ENCODE results near the gene CTIF. TPM values are rescaled to one million over a fixed set of nuclear protein-coding genes. Genes with fewer than 3 reads are reported as not detected.
"Not testable (repeated sequence)": the region's sequence is repeated elsewhere in the genome, so short reads cannot be mapped to it uniquely, and the experiment has no call there.

CTIF gene
- total RNA-seq, 1 donor from 2014 or later: 60.0 TPM

GRCh38 chr18:48868468-48869466 is 329.9 kb downstream of the CTIF start:
- Histone ChIP-seq H3K9me3 (replicated peaks) (peaks cover 10% of the 10 kb centered on the region), H3K4me1 (peaks cover 14% of the 10 kb centered on the region), H3K4me3 (no peak overlapping the region), H3K27me3 (ENCODE audit: low read depth) (no peaks in the 10 kb centered on the region), H3K36me3 (no peaks in the 10 kb centered on the region), H3K27ac (replicated peaks) (no peak overlapping the region)
- intact Hi-C loops (cut with micrococcal nuclease): no loop called here
- no peak for TF ChIP-seq CTCF (IDR thresholded peaks at IDR 0.05; ENCODE audit: borderline replicate concordance)
- DNase-seq: no peak

- H3K9me3 ChIP-seq (replicated peaks): peaks cover 10% of the 10 kb centered on the region
- H3K36me3 ChIP-seq: no peaks in the 10 kb centered on the region
- no peaks in the 10 kb centered on the region for H3K27me3 ChIP-seq (ENCODE audit: low read depth)
- intact Hi-C loops (cut with micrococcal nuclease): no loop called here
- H3K4me1 ChIP-seq: peaks cover 14% of the 10 kb centered on the region
- no peak overlapping the region for H3K27ac ChIP-seq (replicated peaks)
- DNase-seq: no peak
- H3K4me3 ChIP-seq: no peak overlapping the region
- TF ChIP-seq CTCF (IDR thresholded peaks at IDR 0.05; ENCODE audit: borderline replicate concordance): no peak
These were observed 330.8 kb downstream of the CTIF start for GRCh38 chr18:48869591-48869990.

DNA sequence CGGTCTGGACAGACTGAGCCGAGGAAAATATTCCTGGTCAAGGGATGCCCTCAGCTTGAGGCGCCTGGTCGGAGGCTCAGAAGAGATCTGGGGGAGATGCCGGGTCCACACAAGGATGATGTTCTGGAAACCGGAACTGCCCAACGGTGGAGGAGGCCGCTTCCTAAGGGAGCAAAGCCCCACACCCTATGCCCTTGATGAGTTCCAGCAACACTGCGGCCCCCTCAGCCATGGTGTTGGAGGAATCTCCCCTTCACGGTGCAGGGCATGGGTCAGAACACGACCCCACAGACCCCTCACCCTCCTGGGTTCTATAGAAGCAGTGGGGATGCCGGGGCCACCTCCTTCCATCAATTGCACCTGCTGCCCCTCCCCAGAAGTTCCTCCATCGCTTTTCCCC is 332.1 kb downstream of the CTIF start:
- H3K36me3 ChIP-seq; H3K27ac ChIP-seq (replicated peaks); H3K27me3 ChIP-seq (ENCODE audit: low read depth); DNase-seq; H3K9me3 ChIP-seq (replicated peaks); H3K4me3 ChIP-seq; intact Hi-C loops (cut with micrococcal nuclease): not testable (repeated sequence)
- H3K4me1 ChIP-seq: peaks cover 14% of the 10 kb centered on the region

DNA sequence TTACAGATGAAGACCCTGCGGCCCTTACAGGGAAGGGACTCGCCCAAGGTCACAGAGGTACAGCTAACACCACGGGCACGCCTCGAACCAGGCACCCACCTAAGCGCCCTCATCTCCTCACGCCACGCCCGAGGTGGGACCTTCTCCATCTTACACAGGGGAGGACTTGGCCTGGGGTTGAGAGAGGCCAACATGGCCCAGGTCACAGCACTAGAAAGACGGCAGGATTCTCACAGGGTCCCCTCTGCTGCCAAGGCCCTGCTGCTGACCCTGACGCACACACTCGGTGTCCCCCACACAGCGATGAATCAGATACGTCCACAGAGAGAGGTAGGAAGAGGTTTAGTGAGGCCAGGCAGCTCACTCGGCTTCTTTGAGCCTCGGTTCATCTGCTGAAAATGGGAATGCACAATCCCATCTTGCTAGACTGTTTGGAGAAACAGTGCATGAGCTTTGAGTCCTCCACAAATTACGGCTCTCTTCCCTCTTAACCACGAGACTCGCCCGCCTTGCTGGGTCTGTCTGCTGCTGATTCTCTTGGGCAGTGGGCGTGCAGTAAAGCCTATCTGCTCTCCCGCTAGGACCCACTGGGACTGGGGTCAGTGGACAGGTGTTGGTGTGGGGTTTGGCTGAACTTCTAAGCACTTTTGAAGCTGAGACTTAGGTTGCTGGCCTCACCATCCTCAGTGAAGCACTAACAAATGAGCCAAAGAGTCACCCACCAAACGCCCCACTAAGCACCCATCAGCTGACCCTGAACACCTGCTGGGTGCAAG is 332.7 kb downstream of the CTIF start:
- no peak overlapping the region for H3K27ac ChIP-seq (replicated peaks)
- no peaks in the 10 kb centered on the region for H3K36me3 ChIP-seq
- no peaks in the 10 kb centered on the region for H3K9me3 ChIP-seq (replicated peaks)
- no peak overlapping the region for H3K4me3 ChIP-seq
- peaks cover 10% of the 10 kb centered on the region for H3K4me1 ChIP-seq
- intact Hi-C loops (cut with micrococcal nuclease): no loop called here
- no peak for DNase-seq
- TF ChIP-seq CTCF (IDR thresholded peaks at IDR 0.05; ENCODE audit: borderline replicate concordance): no peak
- H3K27me3 ChIP-seq (ENCODE audit: low read depth): no peaks in the 10 kb centered on the region

GRCh38 chr18:48872234-48873145 is 333.7 kb downstream of the CTIF start:
- no peak overlapping the region for H3K27ac ChIP-seq (replicated peaks)
- no peak for TF ChIP-seq CTCF (IDR thresholded peaks at IDR 0.05; ENCODE audit: borderline replicate concordance)
- intact Hi-C loops (cut with micrococcal nuclease): no loop called here
- no peak for DNase-seq
- H3K4me3 ChIP-seq: no peak overlapping the region
- H3K9me3 ChIP-seq (replicated peaks): no peaks in the 10 kb centered on the region
- H3K36me3 ChIP-seq: no peaks in the 10 kb centered on the region
- no peaks in the 10 kb centered on the region for H3K27me3 ChIP-seq (ENCODE audit: low read depth)
- H3K4me1 ChIP-seq: peaks cover 9% of the 10 kb centered on the region

Measured in left ventricle myocardium inferior (tissue), 1 donor.